C4-2B (cell line): ENCODE results near the gene PRDM13.

ENCODE experiments used
- ZFX ChIP-seq: fragments of 450-650 bp; IDR thresholded peaks from 2 replicates; pipeline ENCODE4 v1.6.1; 2017
- TF ChIP-seq, protein P1 (sequence below): fragments of 450-650 bp; conservative IDR thresholded peaks from 2 replicates; pipeline ENCODE4 v1.5.1; 2017; ENCODE audit warnings: mild to moderate bottlenecking

DNA sequence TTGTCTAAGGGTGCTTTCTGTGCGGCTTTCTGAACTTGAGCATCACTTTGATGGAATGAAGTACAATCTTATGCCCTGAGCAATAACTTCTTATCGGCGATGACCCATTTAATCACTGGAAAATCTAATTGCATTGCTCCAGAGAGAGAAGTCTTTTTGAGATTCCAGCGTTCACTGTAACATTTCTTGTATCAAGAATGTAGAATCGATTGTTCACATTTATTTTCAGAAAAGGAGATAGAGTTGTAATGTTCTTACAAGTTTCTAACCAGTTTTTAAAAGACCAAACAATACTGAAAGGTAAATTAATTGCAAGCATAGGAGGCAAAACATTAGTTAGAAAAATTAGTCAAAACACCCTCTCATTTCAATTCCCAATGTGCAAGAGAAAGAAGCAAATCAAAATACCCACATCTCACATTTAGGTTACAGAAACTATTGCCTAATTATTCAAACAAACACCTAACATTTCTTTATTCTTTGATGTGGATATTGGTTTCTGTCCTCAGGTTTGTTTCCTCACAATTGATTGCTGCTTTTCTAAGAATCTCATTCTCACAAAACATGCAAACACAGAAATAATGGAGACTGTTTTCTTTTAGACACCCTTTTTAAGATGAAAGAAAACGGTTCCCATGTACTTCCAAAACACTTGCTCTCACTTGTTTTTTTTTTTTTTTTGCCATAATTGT is 14.8 kb upstream of the PRDM13 start:
- TF ChIP-seq, protein P1, sequence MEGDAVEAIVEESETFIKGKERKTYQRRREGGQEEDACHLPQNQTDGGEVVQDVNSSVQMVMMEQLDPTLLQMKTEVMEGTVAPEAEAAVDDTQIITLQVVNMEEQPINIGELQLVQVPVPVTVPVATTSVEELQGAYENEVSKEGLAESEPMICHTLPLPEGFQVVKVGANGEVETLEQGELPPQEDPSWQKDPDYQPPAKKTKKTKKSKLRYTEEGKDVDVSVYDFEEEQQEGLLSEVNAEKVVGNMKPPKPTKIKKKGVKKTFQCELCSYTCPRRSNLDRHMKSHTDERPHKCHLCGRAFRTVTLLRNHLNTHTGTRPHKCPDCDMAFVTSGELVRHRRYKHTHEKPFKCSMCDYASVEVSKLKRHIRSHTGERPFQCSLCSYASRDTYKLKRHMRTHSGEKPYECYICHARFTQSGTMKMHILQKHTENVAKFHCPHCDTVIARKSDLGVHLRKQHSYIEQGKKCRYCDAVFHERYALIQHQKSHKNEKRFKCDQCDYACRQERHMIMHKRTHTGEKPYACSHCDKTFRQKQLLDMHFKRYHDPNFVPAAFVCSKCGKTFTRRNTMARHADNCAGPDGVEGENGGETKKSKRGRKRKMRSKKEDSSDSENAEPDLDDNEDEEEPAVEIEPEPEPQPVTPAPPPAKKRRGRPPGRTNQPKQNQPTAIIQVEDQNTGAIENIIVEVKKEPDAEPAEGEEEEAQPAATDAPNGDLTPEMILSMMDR, result no peak
- no peak for TF ChIP-seq ZFX
